ENCODE data around the gene SRCAP. TPM values are rescaled to one million over a fixed set of nuclear protein-coding genes. Genes with fewer than 3 reads are reported as not detected.
"Not testable (repeated sequence)": the region's sequence is repeated elsewhere in the genome, so short reads cannot be mapped to it uniquely, and the experiment has no call there.

SRCAP gene
- total RNA-seq, 4 donors from 2014 or later, result 10.7 to 39.6 (median 26.1) TPM

DNA sequence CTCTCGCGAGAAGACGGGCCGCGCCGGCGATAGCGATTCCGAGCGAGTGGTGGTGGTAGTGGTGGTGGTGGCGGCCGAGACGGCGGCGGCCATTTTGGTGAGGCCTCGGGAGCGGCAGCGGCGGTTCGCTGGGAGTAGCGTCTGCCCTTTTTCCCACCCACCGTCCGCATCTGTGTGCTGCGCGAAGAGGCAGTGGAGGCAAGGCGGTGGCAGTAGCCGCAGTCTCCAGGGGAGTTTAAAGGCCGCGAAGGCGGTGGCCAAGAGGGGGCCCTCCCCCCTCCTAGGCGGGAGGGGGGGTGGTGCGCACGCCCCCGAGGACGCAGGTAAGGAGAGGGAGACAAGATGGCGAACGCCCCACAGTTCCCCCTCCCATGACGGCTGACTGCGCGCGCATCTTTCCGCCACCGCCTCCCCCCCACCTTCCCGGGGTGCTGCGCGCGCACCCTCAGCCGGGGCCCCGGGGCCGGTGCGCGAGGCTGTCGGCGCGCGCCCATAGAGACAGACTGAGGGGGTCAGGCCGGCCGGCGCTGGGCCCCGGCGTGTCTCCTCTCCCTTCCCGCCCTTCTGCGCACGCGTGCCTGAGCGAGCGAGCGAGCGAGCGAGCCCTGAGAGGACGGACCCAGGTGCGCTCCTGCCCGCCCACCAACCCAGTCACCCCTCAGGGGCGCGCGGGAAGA is 694 bp upstream of the SRCAP start:
- Histone ChIP-seq H3K36me3 (peaks cover 11 to 32% (median 24%) of the 10 kb centered on the region in 3 donors), H3K4me1 (peaks cover 4 to 48% (median 22%) of the 10 kb centered on the region in 3 donors), H3K4me3 (peak overlapping the region; percentile 79 to 100 (median 95)), H3K27me3 (no peaks in the 10 kb centered on the region), H3K9me3 (no peaks in the 10 kb centered on the region), H3K27ac (peak overlapping the region; percentile 99 to 100 (median 100))
- TF ChIP-seq POLR2A (IDR thresholded peaks at IDR 0.05) (peak in 3 of 4 donors; percentile 62 to 80 (median 66)), CTCF (IDR thresholded peaks at IDR 0.05) (peak in 1 of 6 experiments; percentile 15)
- WGBS, 2 donors, result 0 to 1% methylated on average over 2 to 22 of the region's 76 CpGs
- intact Hi-C loops (cut with DNase I), result no loop called here
- DNase-seq, result peak; percentile 94

GRCh38 chr16:30699615-30700099 is 686 bp downstream of the SRCAP start:
- Histone ChIP-seq H3K27me3 (no peaks in the 10 kb centered on the region), H3K36me3 (peaks cover 23 to 46% (median 37%) of the 10 kb centered on the region in 3 donors), H3K9me3 (no peaks in the 10 kb centered on the region), H3K4me3 (peak overlapping the region; percentile 79 to 100 (median 95)), H3K27ac (peak overlapping the region in 3 of 4 donors; percentile 100), H3K4me1 (peaks cover 4 to 36% (median 19%) of the 10 kb centered on the region in 3 donors)
- 26% methylated on average over 8 of the region's 8 CpGs for WGBS, 2 donors
- intact Hi-C loops (cut with DNase I), result no loop called here
- DNase-seq, result no peak
- TF ChIP-seq POLR2A (IDR thresholded peaks at IDR 0.05) (no peak), CTCF (IDR thresholded peaks at IDR 0.05) (no peak)

- WGBS, 2 donors, result no CpG with 5 or more reads among the region's 9 CpGs
- H3K36me3 ChIP-seq, result peaks cover 27 to 55% (median 45%) of the 10 kb centered on the region in 3 donors
- DNase-seq, result no peak
Observed at GRCh38 chr16:30700491-30700890, 1.5 kb downstream of the SRCAP start.

DNA sequence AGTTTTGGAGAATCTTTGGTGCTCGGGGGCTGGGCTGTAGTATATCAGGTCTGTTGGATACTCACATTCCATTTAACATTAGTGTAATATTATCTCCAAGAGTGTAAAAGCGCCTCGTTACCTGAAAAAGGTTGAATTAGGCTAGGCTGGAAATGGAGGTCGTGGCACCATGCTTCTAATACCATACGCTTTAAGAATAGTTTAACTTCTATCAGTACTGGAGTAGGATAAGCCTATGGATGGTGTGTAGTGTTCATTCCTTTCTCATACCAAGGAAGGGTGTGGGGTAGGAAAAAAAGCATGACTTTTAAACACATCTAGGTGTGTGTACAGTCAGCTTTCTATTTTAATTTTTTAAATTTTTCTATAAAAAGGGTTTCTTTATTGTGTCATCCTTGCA is 2.0 kb downstream of the SRCAP start:
- intact Hi-C loops (cut with DNase I), result no loop called here
- peaks cover 4 to 36% (median 19%) of the 10 kb centered on the region in 3 donors for H3K4me1 ChIP-seq
- TF ChIP-seq POLR2A (IDR thresholded peaks at IDR 0.05) (no peak), CTCF (IDR thresholded peaks at IDR 0.05) (no peak)
- DNase-seq, result no peak
- no peak overlapping the region for H3K4me3 ChIP-seq
- no peaks in the 10 kb centered on the region for H3K9me3 ChIP-seq
- 83 to 86% methylated on average over 5 of the region's 5 CpGs for WGBS, 2 donors
- H3K27me3 ChIP-seq, result no peaks in the 10 kb centered on the region
- no peak overlapping the region for H3K27ac ChIP-seq
- H3K36me3 ChIP-seq, result peaks cover 27 to 59% (median 50%) of the 10 kb centered on the region in 3 donors

More at GRCh38 chr16:30700491-30700890, 1.5 kb downstream of the SRCAP start:
- H3K4me3 ChIP-seq, result no peak overlapping the region
- no peaks in the 10 kb centered on the region for H3K9me3 ChIP-seq
- no peak overlapping the region for H3K27ac ChIP-seq
- intact Hi-C loops (cut with DNase I), result no loop called here
- no peaks in the 10 kb centered on the region for H3K27me3 ChIP-seq
- TF ChIP-seq POLR2A (IDR thresholded peaks at IDR 0.05), result no peak
- TF ChIP-seq CTCF (IDR thresholded peaks at IDR 0.05), result no peak
- H3K4me1 ChIP-seq, result peaks cover 4 to 36% (median 19%) of the 10 kb centered on the region in 3 donors

GRCh38 chr16:30703071-30703470 is 4.1 kb downstream of the SRCAP start:
- intact Hi-C loops (cut with DNase I); H3K9me3 ChIP-seq; H3K27ac ChIP-seq; DNase-seq; H3K27me3 ChIP-seq; H3K4me3 ChIP-seq: not testable (repeated sequence)
- Histone ChIP-seq H3K4me1 (peaks cover 4 to 28% (median 14%) of the 10 kb centered on the region in 3 donors), H3K36me3 (peaks cover 35 to 80% (median 71%) of the 10 kb centered on the region in 3 donors)
- 90 to 95% methylated on average over 12 of the region's 12 CpGs for WGBS, 2 donors
